ENCODE data around the gene NEK4. TPM values are rescaled to one million over a fixed set of nuclear protein-coding genes. Genes with fewer than 3 reads are reported as not detected.

NEK4 gene
- total and polyA plus RNA-seq, 2 of the 13 experiments (the other 11 are each of a cell fraction or from before 2014, with no cell fraction given): 16.5 to 38.0 TPM

- TF ChIP-seq ZFP36L2 (CRISPR knock-in tag; IDR thresholded peaks at IDR 0.05) (no peak), HNRNPL (IDR thresholded peaks at IDR 0.05; ENCODE audit: low read depth, low read length) (no peak), ZKSCAN5 (CRISPR knock-in tag; IDR thresholded peaks at IDR 0.05) (no peak), SMYD3 (CRISPR knock-in tag; IDR thresholded peaks at IDR 0.05) (no peak), MEIS1 (CRISPR knock-in tag; IDR thresholded peaks at IDR 0.05; ENCODE audit: borderline replicate concordance) (no peak), ZNF576 (CRISPR knock-in tag; IDR thresholded peaks at IDR 0.05) (no peak)
- FAIRE-seq (no peak), ATAC-seq (no peak)
Observed at GRCh38 chr3:52782412-52783210, 11.9 kb upstream of the NEK4 start.

GRCh38 chr3:52781741-52782140 is 11.0 kb upstream of the NEK4 start:
- Histone ChIP-seq H3K4me2 (ENCODE audit: low read depth, low read length) (no peak overlapping the region), H3K4me1 (ENCODE audit: insufficient read depth, low read length) (peaks cover 78% of the 10 kb centered on the region), H3K27me3 (ENCODE audit: control insufficient read depth in 1 of 2, insufficient read depth in 2 of 2, low read length in 2 of 2) (no peaks in the 10 kb centered on the region), H3K4me3 (replicated peaks in 1 of 3; ENCODE audit: insufficient read depth in 1 of 3, low read depth in 2 of 3, low read length in 3 of 3) (no peak overlapping the region), H2AFZ (ENCODE audit: low read length) (no peak overlapping the region), H3K79me2 (ENCODE audit: insufficient read depth, low read length) (no peaks in the 10 kb centered on the region), H3K36me3 (replicated peaks in 1 of 2; ENCODE audit: control insufficient read depth in 1 of 2, insufficient read depth in 2 of 2, low read length in 2 of 2) (no peaks in the 10 kb centered on the region), H3K9ac (ENCODE audit: insufficient read depth, low read depth, low read length) (no peak overlapping the region), H4K20me1 (ENCODE audit: insufficient read depth, low read length) (no peaks in the 10 kb centered on the region), H3K9me3 (ENCODE audit: low read length) (no peaks in the 10 kb centered on the region), H3K27ac (ENCODE audit: extremely low read length, insufficient read depth, low read length) (no peak overlapping the region)
- CTCF ChIA-PET (ENCODE audit: low intra/inter-chr PET ratio, low total read pairs): no interaction called here
- intact Hi-C loops (cut with micrococcal nuclease; ENCODE audit: unreplicated experiment): no loop called here
- 36% methylated on average over 12 of the region's 13 CpGs for WGBS (ENCODE audit: low lambda C conversion rate)
- in situ Hi-C loops (cut with HindIII; ENCODE audit: extremely low pct_ligation_motif_present, low pct_unique_long_range_greater_than_20kb): no loop called here
- ATAC-seq: no peak
- POLR2A ChIA-PET: interaction anchor here (2.2 to 18.4 kb wide), 2 partner anchors 11 to 14 kb away, joined by 6 to 466 read pairs; partner anchors contain the start of genes ITIH3 and NEK4
- DNase-seq (ENCODE audit: low spot score): no peak
- no peak for FAIRE-seq
- no TSS peak for BruUV-seq (replicated peaks)
- TF ChIP-seq MAX (IDR thresholded peaks at IDR 0.05) (peak; percentile 19; the same call in 1 of the 2 replicates), ZHX2 (IDR thresholded peaks at IDR 0.05; ENCODE audit: low read depth) (no peak), ZHX2 (CRISPR knock-in tag; IDR thresholded peaks at IDR 0.05; ENCODE audit: borderline replicate concordance) (no peak), ZNF12 (CRISPR knock-in tag; IDR thresholded peaks at IDR 0.05) (no peak), TCF7L2 (IDR thresholded peaks at IDR 0.05; ENCODE audit: low read depth, low read length) (no peak)

More at GRCh38 chr3:52782412-52783210, 11.9 kb upstream of the NEK4 start:
- no peak overlapping the region for H3K27ac ChIP-seq (ENCODE audit: extremely low read length, insufficient read depth, low read length)
- H2AFZ ChIP-seq (ENCODE audit: low read length): no peak overlapping the region
- H3K36me3 ChIP-seq (replicated peaks in 1 of 2; ENCODE audit: control insufficient read depth in 1 of 2, insufficient read depth in 2 of 2, low read length in 2 of 2): no peaks in the 10 kb centered on the region
- POLR2A ChIA-PET: interaction anchor here (1.3 to 18.4 kb wide), 4 partner anchors 8 to 23 kb away, joined by 3 to 466 read pairs (median 6); partner anchors contain the start of genes ITIH3 and NEK4
- H3K9ac ChIP-seq (ENCODE audit: insufficient read depth, low read depth, low read length): no peak overlapping the region
- CTCF ChIA-PET (ENCODE audit: low intra/inter-chr PET ratio, low total read pairs): no interaction called here
- H3K79me2 ChIP-seq (ENCODE audit: insufficient read depth, low read length): no peaks in the 10 kb centered on the region
- in situ Hi-C loops (cut with HindIII; ENCODE audit: extremely low pct_ligation_motif_present, low pct_unique_long_range_greater_than_20kb) (no loop called here), intact Hi-C loops (cut with micrococcal nuclease; ENCODE audit: unreplicated experiment) (no loop called here)
- no peaks in the 10 kb centered on the region for H3K9me3 ChIP-seq (ENCODE audit: low read length)
- no peak overlapping the region for H3K4me2 ChIP-seq (ENCODE audit: low read depth, low read length)
- no peak overlapping the region for H3K4me3 ChIP-seq (replicated peaks in 1 of 3; ENCODE audit: insufficient read depth in 1 of 3, low read depth in 2 of 3, low read length in 3 of 3)
- BruUV-seq (replicated peaks): no TSS peak
- H3K4me1 ChIP-seq (ENCODE audit: insufficient read depth, low read length): peaks cover 78% of the 10 kb centered on the region
- 80% methylated on average over 11 of the region's 12 CpGs for WGBS (ENCODE audit: low lambda C conversion rate)
- no peaks in the 10 kb centered on the region for H4K20me1 ChIP-seq (ENCODE audit: insufficient read depth, low read length)
- DNase-seq (ENCODE audit: low spot score): no peak
- no peaks in the 10 kb centered on the region for H3K27me3 ChIP-seq (ENCODE audit: control insufficient read depth in 1 of 2, insufficient read depth in 2 of 2, low read length in 2 of 2)

All from HepG2 (cell line).